K562 (cell line): Measurements from ENCODE around the gene COMMD9. TPM values are rescaled to one million over a fixed set of nuclear protein-coding genes. Genes with fewer than 3 reads are reported as not detected.

Experiments
- ATF1 ChIP-seq, 2 experiments: fragments of 450-650 bp in 1 of 2; IDR thresholded peaks; 2 replicates each; pipeline ENCODE4 v1.6.1; 2016; ENCODE audit warnings: missing compliant biosample characterization in 1 of 2, missing genetic modification characterization in 1 of 2
- CREM ChIP-seq: IDR thresholded peaks from 2 replicates; pipeline ENCODE4 v1.6.1; 2014; ENCODE audit warnings: antibody characterized with exemption, low read depth
- CTCF ChIP-seq, 3 experiments: IDR thresholded peaks in 2 of 3; conservative IDR thresholded peaks in 1 of 3; 2 replicates each; pipeline ENCODE4 v1.5.1; 2011 to 2012; ENCODE audit warnings: low read length in 3 of 3, mild to moderate bottlenecking in 3 of 3, control low read depth in 2 of 3, improper control_type of control experiment in 1 of 3, inconsistent platforms in 1 of 3, low read depth in 1 of 3, mixed read lengths in 1 of 3, moderate library complexity in 1 of 3; ENCODE audit not compliant: insufficient read depth in 2 of 3
- ETV1 ChIP-seq: fragments of 450-650 bp; conservative IDR thresholded peaks from 2 replicates; pipeline ENCODE4 v1.6.1; 2016; ENCODE audit warnings: missing genetic modification characterization, control low read depth, low read depth, missing compliant biosample characterization
- GATA2 ChIP-seq: sonication (generic); formaldehyde crosslinking; IDR thresholded peaks from 2 replicates; pipeline ENCODE4 v1.4.0; 2020; ENCODE audit warnings: mild to moderate bottlenecking, missing genetic modification reagents
- HDAC1 ChIP-seq, 2 experiments: fragments of 450-650 bp; IDR thresholded peaks; 2 replicates each; pipeline ENCODE4 v1.6.1; 2016 to 2017; ENCODE audit warnings: inconsistent platforms in 1 of 2, mild to moderate bottlenecking in 1 of 2, moderate library complexity in 1 of 2
- HDAC2 ChIP-seq: fragments of 450-650 bp; IDR thresholded peaks from 2 replicates; pipeline ENCODE4 v1.6.1; 2016; ENCODE audit warnings: mild to moderate bottlenecking
- KDM1A ChIP-seq, 2 experiments: fragments of 450-650 bp; IDR thresholded peaks; 2 replicates each; pipeline ENCODE4 v1.6.1; 2016; ENCODE audit warnings: mild to moderate bottlenecking in 2 of 2
- L3MBTL2 ChIP-seq: fragments of 450-650 bp; IDR thresholded peaks from 2 replicates; pipeline ENCODE4 v1.6.1; 2016; ENCODE audit warnings: mild to moderate bottlenecking, moderate library complexity
- MTA2 ChIP-seq: fragments of 450-650 bp; IDR thresholded peaks from 2 replicates; pipeline ENCODE4 v1.6.1; 2016; ENCODE audit warnings: low read depth
- RAD21 ChIP-seq, 2 experiments: fragments of 250-450 bp in 1 of 2; fragments of 450-650 bp in 1 of 2; sonication (Bioruptor Pico) in 1 of 2; formaldehyde crosslinking in 1 of 2; IDR thresholded peaks in 1 of 2; conservative IDR thresholded peaks in 1 of 2; 2 replicates each; pipeline versions ENCODE4 v1.4.0 to v1.8.0; 2020 to 2022; ENCODE audit warnings: mild to moderate bottlenecking in 2 of 2, moderate library complexity in 1 of 2
- RCOR1 ChIP-seq, 2 experiments: IDR thresholded peaks; 2 replicates each; pipeline ENCODE4 v1.6.1; 2012; ENCODE audit warnings: low read depth in 2 of 2, low read length in 2 of 2, borderline replicate concordance in 1 of 2, improper control_type of control experiment in 1 of 2
- SIX5 ChIP-seq, 2 experiments: IDR thresholded peaks; 2 replicates each; pipeline ENCODE4 v1.6.1; 2011; ENCODE audit warnings: low read length in 2 of 2, borderline replicate concordance in 1 of 2, low read depth in 1 of 2, mild to moderate bottlenecking in 1 of 2, moderate library complexity in 1 of 2; ENCODE audit not compliant: insufficient read depth in 1 of 2
- SP2 ChIP-seq: IDR thresholded peaks from 2 replicates; pipeline ENCODE4 v1.6.1; 2011; ENCODE audit warnings: mild to moderate bottlenecking, low read depth, low read length, moderate library complexity; ENCODE audit not compliant: poor library complexity, severe bottlenecking; ENCODE audit errors: extremely low read depth
- SRSF9 ChIP-seq: fragments of 200-400 bp; formaldehyde crosslinking; IDR thresholded peaks from 2 replicates; pipeline ENCODE4 v1.6.1; 2017; ENCODE audit warnings: low read depth, low read length, borderline replicate concordance
- ZC3H4 ChIP-seq: sonication (generic); formaldehyde crosslinking; IDR thresholded peaks from 2 replicates; pipeline ENCODE4 v1.9.0; 2021; ENCODE audit warnings: missing genetic modification reagents, borderline replicate concordance
- ZNF121 ChIP-seq: sonication (generic); formaldehyde crosslinking; conservative IDR thresholded peaks from 2 replicates; pipeline ENCODE4 v1.8.0; 2022; ENCODE audit warnings: missing genetic modification reagents
- ZNF143 ChIP-seq: sonication (generic); formaldehyde crosslinking; IDR thresholded peaks from 2 replicates; pipeline ENCODE4 v1.9.0; 2022; ENCODE audit warnings: mild to moderate bottlenecking, missing genetic modification reagents
- ZNF41 ChIP-seq: fragments of 250-450 bp; sonication (Bioruptor Pico); conservative IDR thresholded peaks from 2 replicates; pipeline ENCODE4 v1.4.0; 2020; ENCODE audit warnings: mild to moderate bottlenecking
- ZNF449 ChIP-seq: fragments of 250-450 bp; sonication (Bioruptor Pico); IDR thresholded peaks from 2 replicates; pipeline ENCODE4 v1.8.0; 2022; ENCODE audit warnings: moderate library complexity, mild to moderate bottlenecking, inconsistent platforms
- ZNF76 ChIP-seq: fragments of 250-450 bp; sonication (Bioruptor Pico); IDR thresholded peaks from 2 replicates; pipeline ENCODE4 v1.4.0; 2020; ENCODE audit warnings: mild to moderate bottlenecking, moderate library complexity, borderline replicate concordance
- ZNF764 ChIP-seq: fragments of 250-450 bp; sonication (Bioruptor Pico); IDR thresholded peaks from 2 replicates; pipeline ENCODE4 v1.4.0; 2020; ENCODE audit warnings: low read depth, mild to moderate bottlenecking, moderate library complexity
- polyA plus RNA-seq, 8 experiments: library from polyadenylated mRNA; depleted of rRNA in 4 of 8; stranded (reverse) in 5 of 8; unstranded in 3 of 8; fragments of >200 nt; fragmentation: Nextera tagmentation in 2 of 8; fragmentation: Illumina TruSeq in 1 of 8; extraction: Ambion mirVana in 2 of 8; extraction: Trizol in 1 of 8; gene quantifications; 2 replicates each; pipeline versions ENCODE4 v1.2.1 to v1.2.3, GENCODE V29; 2011 to 2014; ENCODE audit warnings: inconsistent platforms in 1 of 8, missing spikeins in 1 of 8
- total RNA-seq, 7 experiments: library from RNA; depleted of rRNA in 6 of 7; stranded (reverse); fragments of >200 nt in 6 of 7; fragmentation: Illumina TruSeq in 2 of 7; extraction: Trizol in 2 of 7; gene quantifications; 2 replicates each; pipeline versions ENCODE4 v1.2.1 to v1.2.3, GENCODE V29; 2011 to 2021; ENCODE audit warnings: low replicate concordance in 1 of 7
- TF ChIP-seq, protein P1 (sequence below): fragments of 250-450 bp; sonication (Bioruptor Pico); IDR thresholded peaks from 2 replicates; pipeline ENCODE4 v1.4.0; 2020; ENCODE audit warnings: mild to moderate bottlenecking
- TF ChIP-seq, protein P2 (sequence below): fragments of 450-650 bp; IDR thresholded peaks from 2 replicates; pipeline ENCODE4 v1.6.1; 2016; ENCODE audit warnings: missing biosample characterization, missing genetic modification characterization

Gene COMMD9
- total and polyA plus RNA-seq, 9 of the 15 experiments (the other 6 are each of a cell fraction or from before 2014, with no cell fraction given): 27.3 to 121 (median 48.0) TPM

GRCh38 chr11:36292311-36292722 is 3.1 kb upstream of the COMMD9 start (continued):
- TF ChIP-seq SP2 (no peak), ZC3H4 (CRISPR knock-in tag) (no peak), ATF1 (CRISPR knock-in tag; IDR thresholded peaks at IDR 0.05) (no peak), ATF1 (tag; IDR thresholded peaks at IDR 0.05) (no peak), CREM (no peak), L3MBTL2 (no peak), ZNF121 (CRISPR knock-in tag) (no peak), GATA2 (CRISPR knock-in tag) (no peak), SRSF9 (no peak), RCOR1 (IDR thresholded peaks at IDR 0.05; ENCODE audit: borderline replicate concordance in 1 of 2, low read depth in 2 of 2, low read length in 2 of 2) (peak in 1 of 2 experiments; percentile 88; a peak in 2 of 4 replicates), ZNF143 (CRISPR knock-in tag) (no peak), ZNF41 (CRISPR knock-in tag) (no peak), HDAC2 (peak; percentile 86; the same call in 1 of the 2 replicates), KDM1A (IDR thresholded peaks at IDR 0.05) (peak; percentile 76 to 90), SIX5 (IDR thresholded peaks at IDR 0.05; ENCODE audit: borderline replicate concordance in 1 of 2, insufficient read depth in 1 of 2, low read depth in 1 of 2, low read length in 2 of 2) (no peak), ZNF449 (CRISPR knock-in tag) (no peak), ETV1 (tag) (peak; percentile 79), ZNF76 (CRISPR knock-in tag) (no peak), ZNF764 (CRISPR knock-in tag) (no peak), RAD21 (CRISPR knock-in tag; conservative IDR thresholded peaks at IDR 0.05 in 1 of 2, IDR thresholded peaks at IDR 0.05 in 1 of 2) (peak; percentile 84 to 91), CTCF (IDR thresholded peaks at IDR 0.05 in 2 of 3, conservative IDR thresholded peaks at IDR 0.05 in 1 of 3; ENCODE audit: insufficient read depth in 2 of 3, low read depth in 1 of 3, low read length in 3 of 3) (peak; percentile 46 to 71 (median 62); a peak in 5 of 6 replicates), HDAC1 (IDR thresholded peaks at IDR 0.05) (no peak), MTA2 (no peak)
- TF ChIP-seq, protein P1, sequence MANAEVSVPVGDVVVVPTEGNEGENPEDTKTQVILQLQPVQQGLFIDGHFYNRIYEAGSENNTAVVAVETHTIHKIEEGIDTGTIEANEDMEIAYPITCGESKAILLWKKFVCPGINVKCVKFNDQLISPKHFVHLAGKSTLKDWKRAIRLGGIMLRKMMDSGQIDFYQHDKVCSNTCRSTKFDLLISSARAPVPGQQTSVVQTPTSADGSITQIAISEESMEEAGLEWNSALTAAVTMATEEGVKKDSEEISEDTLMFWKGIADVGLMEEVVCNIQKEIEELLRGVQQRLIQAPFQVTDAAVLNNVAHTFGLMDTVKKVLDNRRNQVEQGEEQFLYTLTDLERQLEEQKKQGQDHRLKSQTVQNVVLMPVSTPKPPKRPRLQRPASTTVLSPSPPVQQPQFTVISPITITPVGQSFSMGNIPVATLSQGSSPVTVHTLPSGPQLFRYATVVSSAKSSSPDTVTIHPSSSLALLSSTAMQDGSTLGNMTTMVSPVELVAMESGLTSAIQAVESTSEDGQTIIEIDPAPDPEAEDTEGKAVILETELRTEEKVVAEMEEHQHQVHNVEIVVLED (CRISPR knock-in tag): no peak
- TF ChIP-seq, protein P2, sequence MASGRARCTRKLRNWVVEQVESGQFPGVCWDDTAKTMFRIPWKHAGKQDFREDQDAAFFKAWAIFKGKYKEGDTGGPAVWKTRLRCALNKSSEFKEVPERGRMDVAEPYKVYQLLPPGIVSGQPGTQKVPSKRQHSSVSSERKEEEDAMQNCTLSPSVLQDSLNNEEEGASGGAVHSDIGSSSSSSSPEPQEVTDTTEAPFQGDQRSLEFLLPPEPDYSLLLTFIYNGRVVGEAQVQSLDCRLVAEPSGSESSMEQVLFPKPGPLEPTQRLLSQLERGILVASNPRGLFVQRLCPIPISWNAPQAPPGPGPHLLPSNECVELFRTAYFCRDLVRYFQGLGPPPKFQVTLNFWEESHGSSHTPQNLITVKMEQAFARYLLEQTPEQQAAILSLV (tag): no peak
